Prostate gland (tissue), 2 donors: Measurements from ENCODE around the gene SLC16A8.

ENCODE experiments used
- POLR2AphosphoS5 ChIP-seq: sonication (generic); formaldehyde crosslinking; IDR thresholded peaks from one replicate; pipeline ENCODE4 v1.6.1; 2017; ENCODE audit warnings: antibody characterized with exemption
- TF ChIP-seq, protein P1 (sequence below), 4 experiments: fragments of 200-600 bp in 2 of 4; fragments of 450-650 bp in 2 of 4; sonication (generic) in 2 of 4; IDR thresholded peaks; 1 replicate in 3 of 4; 2 replicates in 1 of 4; pipeline ENCODE4 v1.5.1; 2016 to 2019; ENCODE audit warnings: antibody characterized with exemption in 4 of 4, mild to moderate bottlenecking in 2 of 4, moderate library complexity in 2 of 4

DNA sequence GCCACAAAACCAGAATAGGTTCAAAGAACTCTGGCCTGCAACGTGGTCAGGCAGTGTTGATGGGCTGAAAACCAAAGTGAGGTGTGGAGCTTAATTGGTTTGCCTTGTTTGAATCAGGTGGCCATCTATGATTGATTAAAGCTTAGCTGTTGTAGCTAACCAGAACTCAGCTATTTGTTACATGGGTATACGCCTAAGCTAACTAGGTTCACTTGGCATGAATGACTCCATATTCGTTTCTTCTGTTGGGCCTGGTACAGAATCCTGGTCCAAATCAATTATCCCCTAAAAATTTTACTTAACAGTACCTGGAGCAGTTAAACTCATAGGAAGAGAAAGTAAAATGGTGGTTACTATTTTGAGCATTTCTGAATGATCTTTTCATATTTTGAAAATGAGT lies 34.2 kb upstream of the SLC16A8 start:
- TF ChIP-seq, protein P1, sequence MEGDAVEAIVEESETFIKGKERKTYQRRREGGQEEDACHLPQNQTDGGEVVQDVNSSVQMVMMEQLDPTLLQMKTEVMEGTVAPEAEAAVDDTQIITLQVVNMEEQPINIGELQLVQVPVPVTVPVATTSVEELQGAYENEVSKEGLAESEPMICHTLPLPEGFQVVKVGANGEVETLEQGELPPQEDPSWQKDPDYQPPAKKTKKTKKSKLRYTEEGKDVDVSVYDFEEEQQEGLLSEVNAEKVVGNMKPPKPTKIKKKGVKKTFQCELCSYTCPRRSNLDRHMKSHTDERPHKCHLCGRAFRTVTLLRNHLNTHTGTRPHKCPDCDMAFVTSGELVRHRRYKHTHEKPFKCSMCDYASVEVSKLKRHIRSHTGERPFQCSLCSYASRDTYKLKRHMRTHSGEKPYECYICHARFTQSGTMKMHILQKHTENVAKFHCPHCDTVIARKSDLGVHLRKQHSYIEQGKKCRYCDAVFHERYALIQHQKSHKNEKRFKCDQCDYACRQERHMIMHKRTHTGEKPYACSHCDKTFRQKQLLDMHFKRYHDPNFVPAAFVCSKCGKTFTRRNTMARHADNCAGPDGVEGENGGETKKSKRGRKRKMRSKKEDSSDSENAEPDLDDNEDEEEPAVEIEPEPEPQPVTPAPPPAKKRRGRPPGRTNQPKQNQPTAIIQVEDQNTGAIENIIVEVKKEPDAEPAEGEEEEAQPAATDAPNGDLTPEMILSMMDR (IDR thresholded peaks at IDR 0.05), result no peak
- no peak for TF ChIP-seq POLR2AphosphoS5
